Natural killer cell (primary cell): ENCODE results near the gene CYSLTR2. TPM values are rescaled to one million over a fixed set of nuclear protein-coding genes. Genes with fewer than 3 reads are reported as not detected.

Source experiments
- ATAC-seq, 3 donors: fragments of 150-1000 bp in 2 of 3; fragments of 200-7000 bp in 1 of 3; cut with Tn5 transposase; 1 replicate in 1 of 3; 2 replicates in 2 of 3; pipeline ENCODE4 v1.10.0; 2021; ENCODE audit warnings: mild to moderate bottlenecking in 2 of 3, moderate library complexity in 2 of 3
- DNase-seq, 2 donors: peaks; one replicate each; pipeline versions ENCODE4 v3.0.0 to v3.0.0-alpha.2; 2013 to 2021; ENCODE audit warnings: mixed read lengths in 1 of 2
- H3K27ac ChIP-seq: one replicate; pipeline ENCODE4 v1.5.1; 2013; ENCODE audit warnings: mild to moderate bottlenecking, low read length
- H3K27me3 ChIP-seq: one replicate; pipeline ENCODE4 v1.6.1; 2013; ENCODE audit warnings: low read length; ENCODE audit not compliant: control insufficient read depth, insufficient read depth
- H3K36me3 ChIP-seq: one replicate; pipeline ENCODE4 v1.6.1; 2013; ENCODE audit warnings: low read length; ENCODE audit not compliant: control insufficient read depth, insufficient read depth
- H3K4me1 ChIP-seq: one replicate; pipeline ENCODE4 v1.6.1; 2013; ENCODE audit warnings: low read length; ENCODE audit not compliant: control insufficient read depth, insufficient read depth
- H3K4me3 ChIP-seq: one replicate; pipeline ENCODE4 v1.5.1; 2013; ENCODE audit warnings: low read length
- H3K9me3 ChIP-seq: one replicate; pipeline ENCODE4 v1.6.1; 2013; ENCODE audit warnings: low read length; ENCODE audit not compliant: control insufficient read depth, insufficient read depth
- H3K27ac Mint-ChIP-seq, 2 donors: one replicate each; pipeline ENCODE4 v1.8.0; 2022; ENCODE audit warnings: mild to moderate bottlenecking in 2 of 2, mixed read lengths in 2 of 2, moderate library complexity in 1 of 2
- H3K27me3 Mint-ChIP-seq, 2 donors: one replicate each; pipeline ENCODE4 v1.8.0; 2022; ENCODE audit warnings: low read depth in 2 of 2, mixed read lengths in 2 of 2
- H3K36me3 Mint-ChIP-seq: one replicate; pipeline ENCODE4 v1.8.0; 2022; ENCODE audit warnings: mixed read lengths
- H3K4me1 Mint-ChIP-seq, 2 donors: one replicate each; pipeline ENCODE4 v1.8.0; 2022; ENCODE audit warnings: mixed read lengths in 2 of 2
- H3K4me3 Mint-ChIP-seq: one replicate; pipeline ENCODE4 v1.8.0; 2022; ENCODE audit warnings: mild to moderate bottlenecking, moderate library complexity, mixed read lengths
- H3K9me3 Mint-ChIP-seq, 2 donors: one replicate each; pipeline ENCODE4 v1.8.0; 2022; ENCODE audit warnings: mixed read lengths in 2 of 2
- CTCF ChIP-seq: fragments of 200-600 bp; IDR thresholded peaks from one replicate; pipeline ENCODE4 v1.8.0; 2022; ENCODE audit warnings: antibody characterized with exemption
- WGBS: methylation state at CpG from one replicate; pipeline ENCODE4 v1.1.7; 2013; ENCODE audit warnings: missing lambda C conversion rate; ENCODE audit not compliant: insufficient coverage; 5-methylcytosine and 5-hydroxymethylcytosine counted together
- intact Hi-C: fragments of 100-400 bp; cut with micrococcal nuclease; formaldehyde crosslinking; loops from one replicate; pipeline ENCODE4 v1.14.2; 2022
- total RNA-seq, 4 donors: library from RNA; stranded (reverse); fragments of 120-200 nt in 1 of 4; gene quantifications; one replicate each; pipeline versions ENCODE4 v1.2.3 to v1.2.4, GENCODE V29; 2013 to 2022

Gene CYSLTR2
- total RNA-seq, 3 donors from 2014 or later (not counting 1 experiment from before 2014, with no cell fraction given) = 5.3 to 8.6 (median 7.9) TPM

GRCh38 chr13:48738311-48738710 is 84.6 kb downstream of the CYSLTR2 start:
- ATAC-seq (no peak), DNase-seq (no peak)
- Histone ChIP-seq H3K4me1 (no peaks in the 10 kb centered on the region), H3K9me3 (no peaks in the 10 kb centered on the region), H3K27ac (no peak overlapping the region), H3K27me3 (no peaks in the 10 kb centered on the region), H3K36me3 (no peaks in the 10 kb centered on the region), H3K4me3 (no peak overlapping the region)
- H3K4me1 Mint-ChIP-seq = peaks cover 0 to 10% of the 10 kb centered on the region in 2 donors
- H3K4me3 Mint-ChIP-seq = no peak overlapping the region
- peaks cover 2 to 7% of the 10 kb centered on the region in 2 donors for H3K27me3 Mint-ChIP-seq
- H3K27ac Mint-ChIP-seq = no peak overlapping the region
- H3K36me3 Mint-ChIP-seq = no peaks in the 10 kb centered on the region
- no peaks in the 10 kb centered on the region for H3K9me3 Mint-ChIP-seq
- 44% methylated on average over 6 of the region's 6 CpGs for WGBS
- TF ChIP-seq CTCF = no peak
- intact Hi-C loops = loop anchor here (10.0 kb wide), 1 partner anchor 94 kb away; no protein-coding TSS in a partner anchor

- TF ChIP-seq CTCF = no peak
- H3K27ac ChIP-seq = no peak overlapping the region
Measured at GRCh38 chr13:48739386-48739964, 85.7 kb downstream of the CYSLTR2 start.

GRCh38 chr13:48741377-48741776 is 87.6 kb downstream of the CYSLTR2 start:
- TF ChIP-seq CTCF = no peak
- intact Hi-C loops = no loop called here
- peaks cover 0 to 18% of the 10 kb centered on the region in 2 donors for H3K27me3 Mint-ChIP-seq
- WGBS = 41% methylated on average over 2 of the region's 2 CpGs
- no peak overlapping the region for H3K4me3 Mint-ChIP-seq
- Histone ChIP-seq H3K4me1 (no peaks in the 10 kb centered on the region), H3K9me3 (no peaks in the 10 kb centered on the region), H3K36me3 (no peaks in the 10 kb centered on the region), H3K27ac (no peak overlapping the region), H3K4me3 (no peak overlapping the region), H3K27me3 (no peaks in the 10 kb centered on the region)
- H3K36me3 Mint-ChIP-seq = no peaks in the 10 kb centered on the region
- DNase-seq = no peak
- no peaks in the 10 kb centered on the region for H3K9me3 Mint-ChIP-seq
- H3K27ac Mint-ChIP-seq = no peak overlapping the region
- H3K4me1 Mint-ChIP-seq = peaks cover 0 to 10% of the 10 kb centered on the region in 2 donors
- ATAC-seq = no peak

More at GRCh38 chr13:48739386-48739964, 85.7 kb downstream of the CYSLTR2 start:
- 63% methylated on average over 9 of the region's 9 CpGs for WGBS
- Mint-ChIP-seq H3K4me3 (no peak overlapping the region), H3K4me1 (peaks cover 0 to 10% of the 10 kb centered on the region in 2 donors), H3K9me3 (no peaks in the 10 kb centered on the region), H3K36me3 (no peaks in the 10 kb centered on the region), H3K27ac (no peak overlapping the region), H3K27me3 (peaks cover 2 to 7% of the 10 kb centered on the region in 2 donors)
- H3K9me3 ChIP-seq = no peaks in the 10 kb centered on the region
- no peaks in the 10 kb centered on the region for H3K36me3 ChIP-seq
- intact Hi-C loops = loop anchor here (10.0 kb wide), 1 partner anchor 95 kb away; no protein-coding TSS in a partner anchor
- no peak overlapping the region for H3K4me3 ChIP-seq
- no peak for ATAC-seq
- no peaks in the 10 kb centered on the region for H3K27me3 ChIP-seq
- no peak for DNase-seq
- no peaks in the 10 kb centered on the region for H3K4me1 ChIP-seq

- Histone ChIP-seq H3K4me1 (no peaks in the 10 kb centered on the region), H3K27ac (no peak overlapping the region), H3K9me3 (no peaks in the 10 kb centered on the region), H3K36me3 (no peaks in the 10 kb centered on the region), H3K27me3 (no peaks in the 10 kb centered on the region), H3K4me3 (no peak overlapping the region)
- Mint-ChIP-seq H3K4me1 (peaks cover 0 to 4% of the 10 kb centered on the region in 2 donors), H3K27me3 (peaks cover 0 to 13% of the 10 kb centered on the region in 2 donors), H3K4me3 (no peak overlapping the region), H3K27ac (no peak overlapping the region), H3K9me3 (no peaks in the 10 kb centered on the region), H3K36me3 (no peaks in the 10 kb centered on the region)
- no peak for DNase-seq
- WGBS = no CpG with 5 or more reads among the region's 1 CpG
- ATAC-seq = no peak
- intact Hi-C loops = no loop called here
- no peak for TF ChIP-seq CTCF
Measured at GRCh38 chr13:48746821-48747220, 93.1 kb downstream of the CYSLTR2 start.
